Measurements from ENCODE around the gene CYTH1.

DNA sequence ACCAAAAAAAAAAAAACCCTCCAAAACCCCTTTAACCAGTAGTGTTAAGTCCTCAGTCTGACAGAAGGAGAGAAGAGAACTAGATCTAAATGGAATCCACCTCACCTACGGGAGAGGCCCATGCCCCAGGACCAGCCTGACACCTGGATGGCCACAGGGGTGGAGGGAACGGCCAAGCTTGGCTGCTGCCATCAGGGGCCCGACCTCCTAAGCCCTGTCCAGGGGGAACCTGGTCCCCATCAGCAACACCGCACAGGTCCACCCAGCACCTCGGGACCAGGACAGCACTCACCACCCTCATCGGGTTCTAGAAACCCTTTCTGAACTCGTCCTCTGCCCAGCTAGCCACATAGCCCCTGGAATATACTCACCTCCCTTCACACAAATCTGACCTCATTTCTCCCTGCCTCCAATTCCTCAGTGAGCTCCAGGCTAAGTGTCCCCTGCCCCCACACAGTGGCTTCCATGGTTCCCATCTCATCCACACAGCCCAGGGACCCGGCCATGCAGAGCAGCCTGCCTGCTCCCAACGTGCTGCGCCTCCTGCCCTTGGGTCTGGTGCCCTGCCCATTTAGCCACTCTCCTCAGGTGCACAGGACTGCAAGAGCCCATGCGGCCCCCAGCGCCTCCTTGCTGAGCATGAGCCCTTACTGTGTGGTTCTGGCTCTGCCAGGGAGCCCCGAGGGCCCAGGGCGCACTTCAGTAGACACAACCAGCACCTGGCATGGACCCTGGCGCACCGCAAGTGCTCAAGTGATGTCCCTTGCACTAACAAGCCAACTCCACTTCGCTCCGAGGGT, 18.3 kb upstream of the CYTH1 start:
- no peak for TF ChIP-seq EZH2 (IDR thresholded peaks at IDR 0.05; ENCODE audit: insufficient read depth, low read length)
- TF ChIP-seq, protein P1, sequence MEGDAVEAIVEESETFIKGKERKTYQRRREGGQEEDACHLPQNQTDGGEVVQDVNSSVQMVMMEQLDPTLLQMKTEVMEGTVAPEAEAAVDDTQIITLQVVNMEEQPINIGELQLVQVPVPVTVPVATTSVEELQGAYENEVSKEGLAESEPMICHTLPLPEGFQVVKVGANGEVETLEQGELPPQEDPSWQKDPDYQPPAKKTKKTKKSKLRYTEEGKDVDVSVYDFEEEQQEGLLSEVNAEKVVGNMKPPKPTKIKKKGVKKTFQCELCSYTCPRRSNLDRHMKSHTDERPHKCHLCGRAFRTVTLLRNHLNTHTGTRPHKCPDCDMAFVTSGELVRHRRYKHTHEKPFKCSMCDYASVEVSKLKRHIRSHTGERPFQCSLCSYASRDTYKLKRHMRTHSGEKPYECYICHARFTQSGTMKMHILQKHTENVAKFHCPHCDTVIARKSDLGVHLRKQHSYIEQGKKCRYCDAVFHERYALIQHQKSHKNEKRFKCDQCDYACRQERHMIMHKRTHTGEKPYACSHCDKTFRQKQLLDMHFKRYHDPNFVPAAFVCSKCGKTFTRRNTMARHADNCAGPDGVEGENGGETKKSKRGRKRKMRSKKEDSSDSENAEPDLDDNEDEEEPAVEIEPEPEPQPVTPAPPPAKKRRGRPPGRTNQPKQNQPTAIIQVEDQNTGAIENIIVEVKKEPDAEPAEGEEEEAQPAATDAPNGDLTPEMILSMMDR (IDR thresholded peaks at IDR 0.05; ENCODE audit: insufficient read depth, low read depth, low read length), result no peak

Measured in astrocyte (in vitro differentiated cells and primary cell).